ENCODE data around the gene CACNA1G. TPM values are rescaled to one million over a fixed set of nuclear protein-coding genes. Genes with fewer than 3 reads are reported as not detected.

Gene CACNA1G
- total and polyA plus RNA-seq, 10 donors = 0.02 to 1.3 (median 0.09) TPM; not detected in 1

DNA sequence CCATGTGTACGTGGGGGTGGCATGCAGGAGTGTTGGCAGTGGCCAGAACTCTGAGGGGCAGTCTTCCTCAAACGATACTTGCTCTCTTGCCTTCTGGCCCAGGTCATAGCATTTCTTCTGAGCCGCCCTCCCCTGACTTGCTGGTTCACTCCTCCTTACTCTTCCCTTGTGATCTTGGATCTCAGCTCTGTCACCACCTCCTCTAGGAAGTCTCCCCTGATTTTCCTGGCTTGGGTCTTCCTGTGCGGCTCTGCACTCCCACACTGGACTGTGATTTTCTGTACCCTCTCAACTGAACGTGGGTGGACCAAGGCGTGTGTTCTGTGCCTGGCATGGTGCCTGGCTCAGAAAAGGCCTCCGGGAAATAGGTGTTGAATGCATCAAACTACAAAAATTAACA is 25.1 kb upstream of the CACNA1G start:
- H3K4me3 ChIP-seq = no peak overlapping the region
- H3K4me1 ChIP-seq = peaks cover 0 to 30% (median 16%) of the 10 kb centered on the region in 6 donors
- WGBS, 5 donors = 84 to 91% (median 85%) methylated on average over 7 of the region's 7 CpGs
- H3K27me3 ChIP-seq (replicated peaks in 1 of 7) = peaks cover 0 to 47% (median 29%) of the 10 kb centered on the region in 7 donors
- TF ChIP-seq POLR2A (IDR thresholded peaks at IDR 0.05) (no peak), POLR2AphosphoS5 (IDR thresholded peaks at IDR 0.05) (no peak), CTCF (IDR thresholded peaks at IDR 0.05 in 8 of 11, conservative IDR thresholded peaks at IDR 0.05 in 3 of 11) (no peak)
- no peak overlapping the region for H3K27ac ChIP-seq
- intact Hi-C loops (cut with DNase I; ENCODE audit: low total_unique reads) = no loop called here
- H3K36me3 ChIP-seq = no peaks in the 10 kb centered on the region
- DNase-seq = no peak
- no peaks in the 10 kb centered on the region for H3K9me3 ChIP-seq

DNA sequence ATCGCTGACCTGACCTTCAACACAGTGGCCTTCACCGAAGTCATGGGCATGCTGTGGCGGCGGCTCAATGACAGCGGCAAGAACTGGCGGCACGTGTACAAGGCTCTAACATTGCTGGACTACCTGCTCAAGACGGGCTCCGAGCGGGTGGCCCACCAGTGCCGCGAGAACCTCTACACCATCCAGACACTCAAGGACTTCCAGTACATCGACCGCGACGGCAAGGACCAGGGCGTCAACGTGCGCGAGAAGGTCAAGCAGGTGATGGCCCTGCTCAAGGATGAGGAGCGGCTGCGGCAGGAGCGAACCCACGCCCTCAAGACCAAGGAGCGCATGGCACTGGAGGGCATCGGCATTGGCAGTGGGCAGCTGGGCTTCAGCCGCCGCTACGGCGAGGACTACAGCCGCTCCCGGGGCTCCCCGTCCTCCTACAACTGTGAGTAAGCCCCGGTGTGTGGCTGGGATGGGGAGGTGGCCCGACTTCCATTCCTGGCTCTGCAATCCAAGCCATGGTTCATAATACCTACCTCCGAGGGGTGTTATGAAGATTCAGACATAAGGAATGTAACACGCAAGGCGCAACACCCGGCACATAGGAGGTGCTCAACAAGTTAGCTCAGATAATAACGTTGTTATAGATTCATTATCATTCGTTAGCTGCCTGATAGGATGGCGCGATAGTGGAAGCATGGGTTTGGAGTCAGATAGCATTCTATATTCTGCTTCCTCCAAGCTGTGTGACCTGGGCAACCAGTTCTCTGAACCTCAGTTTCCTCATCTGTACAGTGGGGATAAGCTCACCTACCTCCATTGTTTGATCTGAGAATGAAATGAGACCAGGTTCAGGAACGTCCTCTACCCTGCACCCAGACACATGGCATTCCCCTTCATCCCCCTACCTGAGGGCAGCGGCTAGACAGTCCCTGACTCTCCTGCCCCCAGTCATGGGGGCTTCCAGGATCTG is 23.6 kb upstream of the CACNA1G start:
- DNase-seq = no peak
- Histone ChIP-seq H3K4me1 (peaks cover 0 to 40% (median 24%) of the 10 kb centered on the region in 6 donors), H3K9me3 (no peaks in the 10 kb centered on the region), H3K27ac (no peak overlapping the region), H3K36me3 (no peaks in the 10 kb centered on the region), H3K27me3 (replicated peaks in 1 of 7) (peaks cover 0 to 31% (median 19%) of the 10 kb centered on the region in 7 donors), H3K4me3 (no peak overlapping the region)
- 92 to 97% (median 95%) methylated on average over 37 to 45 of the region's 45 CpGs for WGBS, 5 donors
- no peak for TF ChIP-seq POLR2A (IDR thresholded peaks at IDR 0.05)
- no peak for TF ChIP-seq CTCF (IDR thresholded peaks at IDR 0.05 in 8 of 11, conservative IDR thresholded peaks at IDR 0.05 in 3 of 11)
- TF ChIP-seq POLR2AphosphoS5 (IDR thresholded peaks at IDR 0.05) = no peak
- intact Hi-C loops (cut with DNase I; ENCODE audit: low total_unique reads) = no loop called here

- intact Hi-C loops (cut with DNase I; ENCODE audit: low total_unique reads) = no loop called here
- WGBS, 5 donors = 78 to 87% (median 80%) methylated on average over 18 to 20 of the region's 20 CpGs
- peaks cover 0 to 22% (median 9%) of the 10 kb centered on the region in 7 donors for H3K27me3 ChIP-seq (replicated peaks in 1 of 7)
These were observed 22.6 kb upstream of the CACNA1G start for GRCh38 chr17:50537721-50538548.

More at GRCh38 chr17:50537721-50538548, 22.6 kb upstream of the CACNA1G start:
- Histone ChIP-seq H3K36me3 (no peaks in the 10 kb centered on the region), H3K9me3 (no peaks in the 10 kb centered on the region), H3K27ac (no peak overlapping the region), H3K4me3 (no peak overlapping the region), H3K4me1 (peaks cover 5 to 40% (median 24%) of the 10 kb centered on the region in 6 donors)
- no peak for TF ChIP-seq POLR2AphosphoS5 (IDR thresholded peaks at IDR 0.05)
- no peak for TF ChIP-seq POLR2A (IDR thresholded peaks at IDR 0.05)
- TF ChIP-seq CTCF (IDR thresholded peaks at IDR 0.05 in 8 of 11, conservative IDR thresholded peaks at IDR 0.05 in 3 of 11) = no peak
- no peak for DNase-seq

Measured in spleen (tissue), 11 donors.